ENCODE results near the gene NR1H2. TPM values are rescaled to one million over a fixed set of nuclear protein-coding genes. Genes with fewer than 3 reads are reported as not detected.
"Not testable (repeated sequence)": the region's sequence is repeated elsewhere in the genome, so short reads cannot be mapped to it uniquely, and the experiment has no call there.

Gene NR1H2
- total RNA-seq, 1 donor from 2014 or later: 46.2 TPM

DNA sequence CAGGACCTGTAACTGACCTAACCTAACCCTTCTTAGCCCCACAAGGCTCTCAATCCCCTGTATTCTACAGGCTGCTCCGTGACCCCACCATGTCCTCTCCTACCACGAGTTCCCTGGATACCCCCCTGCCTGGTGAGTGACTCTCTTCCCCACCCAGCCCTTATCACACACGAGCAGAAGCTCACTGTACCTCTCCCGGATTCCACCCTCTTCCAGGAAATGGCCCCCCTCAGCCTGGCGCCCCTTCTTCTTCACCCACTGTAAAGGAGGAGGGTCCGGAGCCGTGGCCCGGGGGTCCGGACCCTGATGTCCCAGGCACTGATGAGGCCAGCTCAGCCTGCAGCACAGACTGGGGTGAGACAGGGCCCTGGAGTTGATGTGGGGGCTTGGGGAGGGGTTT, 1.3 kb downstream of the NR1H2 start:
- DNase-seq (ENCODE audit: low spot score): no peak

DNA sequence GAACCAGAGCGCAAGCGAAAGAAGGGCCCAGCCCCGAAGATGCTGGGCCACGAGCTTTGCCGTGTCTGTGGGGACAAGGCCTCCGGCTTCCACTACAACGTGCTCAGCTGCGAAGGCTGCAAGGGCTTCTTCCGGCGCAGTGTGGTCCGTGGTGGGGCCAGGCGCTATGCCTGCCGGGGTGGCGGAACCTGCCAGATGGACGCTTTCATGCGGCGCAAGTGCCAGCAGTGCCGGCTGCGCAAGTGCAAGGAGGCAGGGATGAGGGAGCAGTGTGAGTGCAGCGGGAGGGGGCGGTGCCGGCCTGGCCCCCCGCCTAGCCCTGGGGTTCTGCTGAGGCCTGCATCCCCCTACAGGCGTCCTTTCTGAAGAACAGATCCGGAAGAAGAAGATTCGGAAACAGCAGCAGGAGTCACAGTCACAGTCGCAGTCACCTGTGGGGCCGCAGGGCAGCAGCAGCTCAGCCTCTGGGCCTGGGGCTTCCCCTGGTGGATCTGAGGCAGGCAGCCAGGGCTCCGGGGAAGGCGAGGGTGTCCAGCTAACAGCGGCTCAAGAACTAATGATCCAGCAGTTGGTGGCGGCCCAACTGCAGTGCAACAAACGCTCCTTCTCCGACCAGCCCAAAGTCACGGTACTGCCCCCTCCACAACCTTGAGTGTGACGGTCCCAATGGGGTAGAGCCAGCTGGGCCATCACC, 2.1 kb downstream of the NR1H2 start:
- no peak for DNase-seq (ENCODE audit: low spot score)

DNA sequence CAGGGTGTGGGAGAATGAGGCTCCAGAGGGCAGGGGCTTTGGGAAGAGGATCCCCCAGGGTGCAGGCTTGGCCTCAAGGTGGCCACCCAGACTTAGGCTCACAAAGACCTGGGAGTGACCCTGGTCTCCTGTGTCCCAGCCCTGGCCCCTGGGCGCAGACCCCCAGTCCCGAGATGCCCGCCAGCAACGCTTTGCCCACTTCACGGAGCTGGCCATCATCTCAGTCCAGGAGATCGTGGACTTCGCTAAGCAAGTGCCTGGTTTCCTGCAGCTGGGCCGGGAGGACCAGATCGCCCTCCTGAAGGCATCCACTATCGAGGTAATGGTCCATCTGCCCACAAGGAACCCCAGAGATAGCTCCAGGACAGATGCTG, 2.6 kb downstream of the NR1H2 start:
- DNase-seq (ENCODE audit: low spot score): no peak

DNA sequence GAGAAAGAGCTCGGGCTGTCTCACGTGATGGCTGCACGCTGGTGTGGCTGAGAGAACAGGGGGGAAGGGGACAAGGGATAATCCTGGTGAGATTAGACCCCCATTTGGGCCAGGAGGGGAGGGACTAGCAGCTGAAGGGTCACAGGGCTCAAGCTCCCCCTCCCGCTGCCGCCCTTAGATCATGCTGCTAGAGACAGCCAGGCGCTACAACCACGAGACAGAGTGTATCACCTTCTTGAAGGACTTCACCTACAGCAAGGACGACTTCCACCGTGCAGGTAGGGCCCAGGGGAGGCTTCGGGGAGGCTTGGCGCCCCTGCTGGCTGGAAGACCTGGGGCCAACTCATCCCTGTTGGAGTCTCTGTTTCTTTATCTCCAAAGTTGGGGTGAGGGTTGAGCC, 3.3 kb downstream of the NR1H2 start:
- DNase-seq (ENCODE audit: low spot score): no peak

DNA sequence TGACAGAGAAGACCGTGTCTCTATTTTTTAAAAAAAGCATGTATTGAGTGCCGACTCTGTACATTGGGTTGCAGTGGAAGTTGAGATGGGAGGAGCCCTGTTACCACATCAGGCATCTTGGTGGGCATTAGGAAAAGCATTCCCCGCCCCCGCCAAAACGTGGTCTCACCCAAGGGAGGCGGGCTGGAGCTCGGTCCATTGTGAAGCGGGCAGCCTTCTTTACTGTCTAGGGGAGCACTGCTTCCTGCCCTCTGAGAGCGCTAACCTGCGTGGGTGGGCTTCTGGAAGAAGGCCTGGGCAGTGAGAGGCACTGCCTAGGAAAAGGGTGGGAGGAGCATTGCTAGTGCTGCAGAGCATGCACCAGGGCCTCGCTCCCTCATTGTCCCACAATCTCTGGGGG, 3.9 kb downstream of the NR1H2 start:
- no peak for DNase-seq (ENCODE audit: low spot score)

DNA sequence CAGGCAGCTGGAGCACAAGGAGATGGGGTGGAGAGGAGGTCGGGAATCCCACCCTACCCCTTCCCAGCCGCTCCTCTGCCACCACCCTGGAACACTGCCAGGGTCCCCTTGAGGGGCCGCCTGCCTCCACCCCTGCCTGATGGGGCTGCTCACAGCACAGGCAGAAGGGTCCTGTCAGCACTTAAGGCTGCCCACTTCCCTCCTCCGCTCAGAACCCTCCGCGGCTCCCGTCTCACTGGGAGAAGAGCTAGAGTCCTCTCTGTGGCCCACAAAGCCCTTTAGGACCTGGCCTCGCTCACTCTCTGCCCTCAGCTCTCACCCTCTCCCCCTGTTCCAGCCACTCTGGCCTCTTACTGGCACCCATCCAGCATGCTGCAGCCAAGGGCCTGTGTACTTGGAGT, 4.5 kb downstream of the NR1H2 start:
- no peak for DNase-seq (ENCODE audit: low spot score)

DNA sequence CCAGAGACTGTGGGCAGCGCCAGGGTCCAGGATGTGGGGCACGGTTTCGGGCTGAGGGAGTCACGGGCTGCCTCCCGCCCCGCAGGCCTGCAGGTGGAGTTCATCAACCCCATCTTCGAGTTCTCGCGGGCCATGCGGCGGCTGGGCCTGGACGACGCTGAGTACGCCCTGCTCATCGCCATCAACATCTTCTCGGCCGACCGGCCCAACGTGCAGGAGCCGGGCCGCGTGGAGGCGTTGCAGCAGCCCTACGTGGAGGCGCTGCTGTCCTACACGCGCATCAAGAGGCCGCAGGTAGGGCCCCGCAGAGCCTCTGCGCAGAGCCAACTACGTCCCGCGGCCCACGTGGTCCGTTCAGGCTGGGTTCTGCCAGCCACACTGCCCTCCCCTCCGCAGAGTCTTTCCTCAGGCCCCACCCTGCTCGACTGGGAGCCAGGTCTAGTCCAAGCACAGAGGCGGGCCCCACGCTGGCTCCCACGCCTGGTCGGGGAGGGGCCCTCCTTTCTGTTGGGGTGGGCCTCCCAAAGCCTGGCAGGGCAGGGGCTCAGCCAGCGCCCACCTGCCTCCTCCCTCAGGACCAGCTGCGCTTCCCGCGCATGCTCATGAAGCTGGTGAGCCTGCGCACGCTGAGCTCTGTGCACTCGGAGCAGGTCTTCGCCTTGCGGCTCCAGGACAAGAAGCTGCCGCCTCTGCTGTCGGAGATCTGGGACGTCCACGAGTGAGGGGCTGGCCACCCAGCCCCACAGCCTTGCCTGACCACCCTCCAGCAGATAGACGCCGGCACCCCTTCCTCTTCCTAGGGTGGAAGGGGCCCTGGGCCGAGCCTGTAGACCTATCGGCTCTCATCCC, 5.8 kb downstream of the NR1H2 start:
- DNase-seq (ENCODE audit: low spot score): no peak

DNA sequence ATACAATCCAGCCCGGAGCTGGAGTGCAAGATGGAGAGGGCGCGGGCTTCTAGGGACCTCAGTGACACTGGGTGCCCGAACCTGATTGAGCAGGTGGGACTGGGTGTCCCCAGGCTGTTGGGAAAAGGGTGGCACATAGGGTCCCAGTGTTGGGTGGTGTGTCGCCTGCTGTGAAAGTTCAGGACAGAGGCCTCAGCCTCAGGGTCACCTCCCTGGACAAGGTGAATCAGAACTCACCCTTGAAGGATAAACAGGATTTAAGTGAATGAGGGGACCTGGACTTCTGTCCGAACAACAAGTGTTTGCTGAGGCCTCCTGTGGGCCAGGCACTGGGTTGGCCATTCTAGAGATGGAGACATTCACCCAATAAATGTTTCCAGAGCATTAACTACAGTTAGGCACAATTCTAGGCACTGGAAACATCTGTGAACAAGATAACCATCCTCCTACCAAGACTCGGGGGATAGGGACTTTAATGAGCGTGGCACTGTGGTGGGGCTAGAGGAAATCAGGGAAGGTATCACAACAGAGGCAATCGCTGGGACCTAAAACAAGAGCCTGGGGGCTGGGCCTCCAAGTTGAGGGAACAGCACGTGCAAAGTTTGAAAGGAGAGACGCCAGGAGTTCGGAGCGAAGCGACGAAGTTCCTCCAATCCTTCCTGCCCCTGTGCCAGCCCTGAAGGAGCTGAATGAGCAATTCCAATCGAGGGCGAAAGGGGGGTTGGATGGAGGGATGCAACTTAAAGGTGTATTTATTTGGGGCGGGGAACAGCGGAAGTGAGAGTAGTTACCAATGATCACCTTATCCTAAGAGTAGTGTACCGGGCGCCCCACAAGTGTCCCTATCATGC, 7.0 kb downstream of the NR1H2 start:
- no peak for DNase-seq (ENCODE audit: low spot score)

DNA sequence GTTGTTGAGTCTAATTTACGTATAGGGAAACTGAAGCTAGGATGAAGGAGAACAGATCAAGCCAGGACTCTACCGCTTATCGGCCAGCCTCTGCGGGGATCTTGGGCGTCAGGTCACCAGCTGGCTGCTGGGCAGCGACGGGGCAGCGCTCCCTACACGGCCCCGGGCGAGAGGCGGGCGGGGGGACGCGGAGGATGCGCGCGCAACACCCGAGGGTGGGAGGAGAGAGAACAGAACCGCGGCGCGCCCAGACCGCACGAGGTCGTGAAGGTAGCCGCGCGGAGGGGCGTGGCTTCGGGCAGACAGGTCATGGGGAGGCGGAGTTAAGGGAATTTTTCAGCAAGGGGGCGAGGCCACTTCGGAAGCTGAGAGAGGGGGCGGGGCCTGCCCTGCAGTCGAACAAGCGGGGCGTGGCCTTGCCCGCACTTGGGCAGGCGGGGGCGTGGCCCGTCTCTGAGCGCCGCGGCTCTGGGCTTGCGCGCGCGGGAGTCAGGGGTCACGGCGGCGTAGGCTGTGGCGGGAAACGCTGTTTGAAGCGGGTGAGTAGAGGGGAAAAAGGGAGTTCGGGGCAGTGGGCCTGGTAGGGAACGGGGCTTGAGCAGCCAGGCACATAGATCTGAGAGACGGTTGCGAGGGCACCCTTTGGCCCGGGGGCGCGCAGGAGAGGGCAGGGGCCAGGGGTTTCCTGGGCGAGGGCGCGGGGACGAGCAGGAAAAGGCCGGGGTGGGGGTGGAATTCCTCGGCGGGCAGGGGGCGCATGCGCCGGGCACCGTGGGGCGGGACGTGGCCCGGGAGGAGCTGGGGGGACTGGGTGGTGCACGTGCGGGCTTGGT, 7.8 kb downstream of the NR1H2 start, which contains the start of gene POLD1:
POLD1 (plus strand) TSS at position 496 of the 833 bp plus-strand sequence. CDS start 14,505 bp downstream, outside the sequence.
- DNase-seq (ENCODE audit: low spot score): peak; percentile 99

DNA sequence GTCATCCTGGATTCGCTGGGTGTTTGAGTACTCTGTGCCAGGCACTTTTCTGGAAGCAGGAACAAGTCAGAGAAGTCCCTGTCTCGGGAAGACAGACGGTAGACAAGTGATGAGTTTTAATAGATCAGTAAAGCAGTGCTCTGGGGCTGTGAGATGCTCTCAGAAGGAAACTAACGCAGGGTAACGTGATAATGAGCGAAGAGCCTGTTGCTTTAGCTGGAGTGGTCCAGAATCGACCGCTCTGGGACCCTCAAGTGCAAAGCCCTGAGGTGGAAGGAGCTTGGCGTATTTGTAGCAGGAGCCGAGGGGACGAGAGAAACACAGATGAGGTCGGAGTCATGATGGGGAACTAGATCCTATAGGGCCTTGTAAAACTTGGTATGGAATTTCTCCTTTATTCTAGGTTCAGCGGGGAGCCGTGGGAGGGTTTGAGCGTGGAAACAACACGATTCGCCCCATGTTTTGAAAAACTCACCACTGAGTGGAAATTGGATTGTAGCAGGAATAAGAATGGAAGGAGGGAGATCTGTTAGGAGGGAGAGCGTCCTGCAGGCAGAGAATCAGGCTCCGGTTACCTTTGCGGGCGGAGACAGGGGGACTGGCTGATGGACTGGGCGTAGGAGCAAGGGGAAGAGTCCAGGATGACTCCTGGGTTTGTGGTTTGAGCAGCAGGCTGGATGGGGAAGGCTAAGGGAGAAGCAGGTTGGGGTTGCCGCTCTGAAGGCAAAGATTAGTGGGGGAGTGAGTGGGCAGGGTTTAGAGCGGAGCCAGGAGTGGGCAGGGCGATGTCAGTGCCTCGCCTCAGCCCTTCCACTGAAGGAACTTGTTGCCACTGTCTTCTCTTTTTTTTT, 8.7 kb downstream of the NR1H2 start:
- DNase-seq (ENCODE audit: low spot score): no peak

DNA sequence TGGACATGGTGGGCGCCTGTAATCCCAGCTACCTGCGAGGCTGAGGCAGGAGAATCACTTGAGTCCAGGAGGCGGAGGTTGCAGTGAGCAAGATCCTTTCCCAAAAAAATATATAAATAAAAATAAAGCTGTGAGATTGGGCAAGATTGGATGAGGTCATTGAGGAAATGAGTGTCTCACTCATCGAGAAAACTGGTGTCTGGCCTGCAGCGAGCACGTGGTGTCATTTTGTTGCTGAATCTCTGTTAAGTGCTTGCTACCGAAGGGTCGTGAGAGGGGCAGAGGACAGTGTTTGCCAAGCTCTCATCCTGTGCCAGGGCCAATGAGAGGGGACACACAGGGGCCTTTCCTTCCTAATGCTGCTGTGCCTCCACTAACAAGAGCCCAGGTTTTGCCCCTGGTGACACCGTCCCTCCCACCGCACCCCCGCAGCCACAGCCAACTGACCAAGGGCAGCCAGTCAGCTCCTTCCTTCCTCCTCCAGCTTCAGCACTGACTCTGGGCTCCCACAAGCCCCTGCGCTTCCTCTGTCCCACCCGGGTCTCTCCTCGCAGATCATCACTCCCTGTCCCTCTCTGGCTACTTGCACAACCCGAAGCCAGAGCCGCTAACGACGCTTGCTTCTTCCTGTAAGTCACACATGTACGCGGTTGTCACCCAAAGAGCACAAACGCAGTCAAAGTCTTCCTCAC, 11.1 kb downstream of the NR1H2 start:
- DNase-seq (ENCODE audit: low spot score): no peak

DNA sequence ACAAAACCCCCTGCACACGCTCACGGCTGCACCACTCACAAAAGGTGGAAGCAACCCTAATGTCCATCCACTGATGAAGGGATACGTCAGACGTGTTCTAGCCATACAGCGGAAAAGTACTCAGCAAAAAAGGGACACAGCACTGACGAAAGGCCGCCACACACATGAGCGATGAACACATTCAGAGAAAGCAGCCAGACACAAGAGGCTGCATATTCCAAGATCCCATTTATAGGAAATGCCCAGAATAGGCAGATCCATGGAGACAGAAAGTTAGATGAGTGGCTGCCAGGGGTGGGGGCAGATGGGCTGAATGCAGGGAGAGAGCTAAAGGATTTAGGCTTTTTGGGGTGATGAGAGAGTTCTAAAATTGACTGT, 11.6 kb downstream of the NR1H2 start:
- no peak for DNase-seq (ENCODE audit: low spot score)

DNA sequence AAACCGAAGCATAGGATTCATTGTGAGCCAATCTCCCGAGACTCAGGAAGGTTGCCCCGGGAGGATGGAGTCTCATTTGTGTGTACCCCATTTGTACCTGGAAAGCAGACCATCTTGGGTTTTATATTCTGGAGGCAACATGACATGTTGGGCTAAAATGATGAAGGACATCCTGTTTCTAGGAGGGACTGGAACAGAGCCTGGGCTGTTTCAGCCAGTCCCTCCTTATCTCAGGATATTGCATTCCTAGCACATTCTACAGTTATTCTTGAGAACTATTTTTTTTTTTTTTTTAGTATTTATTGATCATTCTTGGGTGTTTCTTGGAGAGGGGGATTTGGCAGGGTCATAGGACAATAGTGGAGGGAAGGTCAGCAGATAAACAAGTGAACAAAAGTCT, 14.0 kb downstream of the NR1H2 start:
- DNase-seq (ENCODE audit: low spot score): not testable (repeated sequence)

DNA sequence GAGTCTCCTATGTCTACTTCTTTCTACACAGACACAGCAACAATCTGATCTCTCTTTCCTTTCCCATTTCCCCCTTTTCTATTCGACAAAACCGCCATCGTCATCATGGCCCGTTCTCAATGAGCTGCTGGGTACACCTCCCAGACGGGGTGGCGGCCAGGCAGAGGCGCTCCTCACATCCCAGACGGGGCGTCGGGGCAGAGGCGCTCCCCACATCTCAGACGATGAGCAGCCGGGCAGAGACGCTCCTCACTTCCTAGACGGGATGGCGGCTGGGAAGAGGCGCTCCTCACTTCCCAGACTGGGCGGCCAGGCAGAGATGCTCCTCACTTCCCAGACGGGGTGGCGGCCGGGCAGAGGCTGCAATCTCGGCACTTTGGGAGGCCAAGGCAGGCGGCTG, 14.7 kb downstream of the NR1H2 start:
- DNase-seq (ENCODE audit: low spot score): not testable (repeated sequence)

DNA sequence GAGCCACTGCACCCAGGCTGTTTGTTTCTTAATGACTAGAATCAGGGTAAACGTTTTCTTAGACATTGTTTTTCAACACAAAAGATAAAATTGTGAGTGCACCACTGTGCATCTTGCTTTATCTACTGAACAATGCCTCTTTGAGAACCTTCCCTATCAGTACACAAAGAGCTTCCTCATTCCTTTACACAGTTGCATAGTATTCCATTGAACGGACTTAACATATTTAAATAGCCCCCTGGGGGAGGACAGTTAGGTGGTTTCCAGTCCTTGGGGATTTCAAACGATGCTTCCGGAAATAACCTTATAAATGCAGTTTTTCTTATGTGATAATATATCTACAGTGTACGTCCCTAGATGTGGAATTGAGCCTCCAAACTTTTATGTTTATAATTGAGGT, 16.5 kb downstream of the NR1H2 start:
- DNase-seq (ENCODE audit: low spot score): no peak

DNA sequence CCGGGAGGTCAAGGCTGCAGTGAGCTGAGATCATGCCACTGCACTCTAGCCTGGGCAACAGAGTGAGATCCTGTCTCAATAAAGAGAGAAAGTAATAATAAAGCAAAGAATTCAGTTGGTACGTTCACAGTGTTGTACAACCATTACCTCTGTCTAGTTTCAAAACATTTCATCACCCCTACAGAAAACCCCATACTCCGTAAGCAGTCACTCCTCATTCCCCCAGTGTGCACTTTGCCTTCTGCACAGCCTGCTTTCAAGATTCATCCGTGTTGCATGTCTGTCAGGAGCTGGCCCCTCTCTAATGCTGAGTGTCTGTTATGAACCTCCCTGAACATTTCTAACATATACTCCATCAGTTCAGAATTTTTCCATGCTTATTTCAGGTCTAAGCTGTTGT, 17.3 kb downstream of the NR1H2 start:
- DNase-seq (ENCODE audit: low spot score): no peak

DNA sequence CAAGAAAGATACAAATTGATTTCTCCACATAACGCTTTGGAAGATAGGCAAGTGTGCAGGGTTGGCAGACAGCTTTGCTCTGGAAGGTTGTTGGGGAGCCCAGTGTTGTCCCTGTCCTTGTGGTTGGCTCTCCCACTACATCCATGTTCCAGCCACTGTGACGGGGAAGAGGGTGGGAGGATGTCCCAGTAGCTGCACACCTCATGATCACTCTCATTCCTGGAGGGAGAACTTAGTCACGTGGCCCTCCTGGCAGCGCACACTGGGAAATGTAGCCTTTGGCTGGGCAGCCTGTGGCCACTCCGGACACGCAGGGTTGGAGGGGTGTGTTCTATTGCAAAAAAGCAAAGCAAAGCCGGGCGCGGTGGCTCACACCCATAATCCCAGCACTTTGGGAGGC, 17.8 kb downstream of the NR1H2 start:
- no peak for DNase-seq (ENCODE audit: low spot score)

DNA sequence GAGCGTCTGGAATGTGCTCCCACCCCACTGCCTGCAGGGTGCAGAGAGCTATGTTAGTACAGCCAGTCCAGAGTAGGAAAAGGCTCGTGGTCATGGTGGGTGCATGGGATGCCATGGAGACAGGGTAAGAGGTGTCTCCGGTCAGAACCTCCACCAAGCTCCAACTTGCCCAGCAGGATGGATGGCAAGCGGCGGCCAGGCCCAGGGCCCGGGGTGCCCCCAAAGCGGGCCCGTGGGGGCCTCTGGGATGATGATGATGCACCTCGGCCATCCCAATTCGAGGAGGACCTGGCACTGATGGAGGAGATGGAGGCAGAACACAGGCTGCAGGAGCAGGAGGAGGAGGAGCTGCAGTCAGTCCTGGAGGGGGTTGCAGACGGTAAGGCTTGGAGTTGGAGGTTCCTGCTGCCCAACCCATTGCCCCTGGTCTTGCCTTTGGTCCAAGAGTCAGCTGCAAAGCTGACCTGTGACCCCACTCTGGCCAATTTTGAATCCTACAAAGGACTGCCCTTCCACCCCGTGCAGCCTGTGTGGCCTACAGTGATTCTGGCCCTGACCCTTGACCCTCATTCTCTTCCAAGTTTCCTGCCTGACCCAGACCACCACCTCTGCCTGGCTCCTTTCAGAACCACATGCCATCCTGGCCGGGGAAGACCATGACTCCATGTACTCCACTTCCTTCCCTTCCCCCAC, 22.6 kb downstream of the NR1H2 start:
- DNase-seq (ENCODE audit: low spot score): no peak

DNA sequence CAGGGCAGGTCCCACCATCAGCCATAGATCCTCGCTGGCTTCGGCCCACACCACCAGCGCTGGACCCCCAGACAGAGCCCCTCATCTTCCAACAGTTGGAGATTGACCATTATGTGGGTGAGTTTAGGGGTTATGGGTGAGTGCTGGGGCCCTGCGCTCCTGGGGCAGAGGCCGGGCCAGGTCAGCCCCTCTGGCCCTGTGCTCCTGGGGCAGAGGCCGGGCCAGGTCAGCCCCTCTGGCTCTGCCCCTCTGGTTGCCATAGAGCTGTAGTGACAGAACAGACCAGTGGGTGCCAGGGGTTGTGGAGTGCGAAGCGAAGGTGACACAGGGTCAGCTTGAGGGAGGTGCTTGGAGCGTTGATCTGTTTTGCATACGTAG, 23.1 kb downstream of the NR1H2 start:
- DNase-seq (ENCODE audit: low spot score): no peak
